ENCODE data around the gene MICAL2.
A peak's percentile ranks its signal among the peaks of the same experiment; 100 is the strongest.
"Not testable (repeated sequence)": the region's sequence is repeated elsewhere in the genome, so short reads cannot be mapped to it uniquely, and the experiment has no call there.

Gene MICAL2

GRCh38 chr11:12134236-12134585, 23.8 kb downstream of the MICAL2 start:
- DNase-seq (ENCODE audit: low read depth) = no peak

GRCh38 chr11:12135185-12135584, 24.8 kb downstream of the MICAL2 start:
- no peak for DNase-seq (ENCODE audit: low read depth)

- no peak for DNase-seq (ENCODE audit: low read depth)
These were observed 26.8 kb downstream of the MICAL2 start for GRCh38 chr11:12137005-12137690.

GRCh38 chr11:12137938-12138731, 27.7 kb downstream of the MICAL2 start:
- DNase-seq (ENCODE audit: low read depth) = peak; percentile 98

GRCh38 chr11:12139144-12139881, 28.9 kb downstream of the MICAL2 start:
- DNase-seq (ENCODE audit: low read depth) = peak; percentile 97

GRCh38 chr11:12140186-12140793, 29.9 kb downstream of the MICAL2 start:
- DNase-seq (ENCODE audit: low read depth) = no peak

GRCh38 chr11:12141283-12141682, 30.9 kb downstream of the MICAL2 start:
- DNase-seq (ENCODE audit: low read depth) = no peak

- no peak for DNase-seq (ENCODE audit: low read depth)
These were observed 31.8 kb downstream of the MICAL2 start for GRCh38 chr11:12142176-12142575.

GRCh38 chr11:12142909-12143308, 32.5 kb downstream of the MICAL2 start:
- no peak for DNase-seq (ENCODE audit: low read depth)

- DNase-seq (ENCODE audit: low read depth) = peak; percentile 65
These were observed 33.3 kb downstream of the MICAL2 start for GRCh38 chr11:12143461-12144258.

- no peak for DNase-seq (ENCODE audit: low read depth)
These were observed 34.2 kb downstream of the MICAL2 start for GRCh38 chr11:12144330-12145174.

- DNase-seq (ENCODE audit: low read depth) = not testable (repeated sequence)
These were observed 36.3 kb downstream of the MICAL2 start for GRCh38 chr11:12146678-12147077.

GRCh38 chr11:12147827-12148226, 37.4 kb downstream of the MICAL2 start:
- DNase-seq (ENCODE audit: low read depth) = no peak

GRCh38 chr11:12148466-12148865, 38.1 kb downstream of the MICAL2 start:
- DNase-seq (ENCODE audit: low read depth) = no peak

- no peak for DNase-seq (ENCODE audit: low read depth)
These were observed 38.5 kb downstream of the MICAL2 start for GRCh38 chr11:12148882-12149281.

GRCh38 chr11:12149672-12150225, 39.4 kb downstream of the MICAL2 start:
- peak; percentile 85 for DNase-seq (ENCODE audit: low read depth)

GRCh38 chr11:12150831-12151382, 40.5 kb downstream of the MICAL2 start:
- DNase-seq (ENCODE audit: low read depth) = peak; percentile 97

- no peak for DNase-seq (ENCODE audit: low read depth)
These were observed 41.9 kb downstream of the MICAL2 start for GRCh38 chr11:12152321-12152720.

- DNase-seq (ENCODE audit: low read depth) = no peak
These were observed 44.7 kb downstream of the MICAL2 start for GRCh38 chr11:12154871-12155668.

Data from amniotic epithelial cell (primary cell).